Activated CD8-positive, alpha-beta memory T cell treated with anti-CD3 and anti-CD28 coated beads, Interleukin-2, amount 10 ng/mL, durations not matched to agents 7 days and 5 days (primary cell): ENCODE data around the gene SHPK. TPM values are rescaled to one million over a fixed set of nuclear protein-coding genes. Genes with fewer than 3 reads are reported as not detected.

ENCODE experiments used
- ATAC-seq: fragments of 150-1000 bp; cut with Tn5 transposase; one replicate; pipeline ENCODE4 v1.10.0; 2021; ENCODE audit warnings: moderate library complexity
- CTCF ChIA-PET: fragments of 350-600 bp; sonication (Branson Sonifier 250); formaldehyde crosslinking; loops from one replicate; lab custom pipeline; 2021; ENCODE audit warnings: antibody characterized with exemption; lab: Charles Lee
- DNase-seq: peaks from one replicate; pipeline ENCODE4 v3.0.0-alpha.2; 2020
- H3K27ac Mint-ChIP-seq: one replicate; pipeline ENCODE4 v1.8.0; 2021; ENCODE audit warnings: mild to moderate bottlenecking, mixed read lengths
- H3K27me3 Mint-ChIP-seq: one replicate; pipeline ENCODE4 v1.8.0; 2021; ENCODE audit warnings: mixed read lengths
- H3K36me3 Mint-ChIP-seq: one replicate; pipeline ENCODE4 v1.8.0; 2021; ENCODE audit warnings: mild to moderate bottlenecking, mixed read lengths
- H3K4me1 Mint-ChIP-seq: one replicate; pipeline ENCODE4 v1.8.0; 2021; ENCODE audit warnings: mixed read lengths
- H3K4me3 Mint-ChIP-seq: one replicate; pipeline ENCODE4 v1.8.0; 2021; ENCODE audit warnings: mild to moderate bottlenecking, moderate library complexity, mixed read lengths
- H3K9me3 Mint-ChIP-seq: one replicate; pipeline ENCODE4 v1.8.0; 2022; ENCODE audit warnings: low read depth, mixed read lengths
- total RNA-seq, 2 experiments: library from RNA; stranded (reverse); gene quantifications; one replicate each; pipeline ENCODE4 v1.2.3, GENCODE V29; 2021

SHPK gene
- total RNA-seq, 2 experiments from 2014 or later, result 13.4 to 13.9 TPM

DNA sequence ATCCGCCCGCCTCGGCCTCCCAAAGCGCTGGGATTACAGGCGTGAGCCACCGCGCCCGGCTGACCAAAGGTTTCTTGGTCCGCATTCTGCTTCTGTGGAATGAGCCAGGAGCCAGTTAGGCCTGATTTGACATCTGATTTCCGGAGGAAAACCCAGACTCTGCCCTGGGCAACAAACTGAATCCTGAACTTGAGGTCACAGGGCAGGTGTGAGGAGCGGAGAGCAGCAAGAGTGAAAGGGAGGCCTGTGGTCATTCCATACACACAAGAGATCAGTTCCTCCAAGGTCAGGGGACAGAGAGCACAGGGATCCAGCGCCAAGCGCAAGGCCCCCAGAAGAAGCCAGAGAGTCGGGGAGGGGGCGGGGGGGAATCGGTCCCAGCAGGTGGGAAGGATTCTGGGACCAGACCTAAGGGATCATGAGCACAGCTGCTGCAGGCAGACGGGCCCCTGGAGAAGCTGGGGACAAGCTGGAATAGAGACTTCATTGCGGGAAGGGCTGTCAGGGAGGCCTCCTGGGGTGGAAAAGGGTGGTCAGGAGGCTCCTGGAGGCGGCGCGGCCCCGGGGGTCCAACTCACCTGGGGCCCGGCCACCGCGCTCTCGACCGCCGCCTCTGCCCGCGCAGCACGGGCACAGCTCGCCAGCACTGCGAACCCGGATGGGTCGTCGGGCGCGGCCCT lies 436 bp downstream of the SHPK start:
- ATAC-seq (no peak), DNase-seq (no peak)
- Mint-ChIP-seq H3K4me3 (peak overlapping the region; percentile 91), H3K36me3 (peaks cover 5% of the 10 kb centered on the region), H3K4me1 (peaks cover 40% of the 10 kb centered on the region), H3K27me3 (no peaks in the 10 kb centered on the region), H3K27ac (no peak overlapping the region), H3K9me3 (no peaks in the 10 kb centered on the region)
- CTCF ChIA-PET, result interaction anchor here (0.7 to 1.7 kb wide), 13 partner anchors 9 to 1123 kb away, joined by 3 to 9 read pairs (median 3); partner anchors contain the start of gene NCBP3

DNA sequence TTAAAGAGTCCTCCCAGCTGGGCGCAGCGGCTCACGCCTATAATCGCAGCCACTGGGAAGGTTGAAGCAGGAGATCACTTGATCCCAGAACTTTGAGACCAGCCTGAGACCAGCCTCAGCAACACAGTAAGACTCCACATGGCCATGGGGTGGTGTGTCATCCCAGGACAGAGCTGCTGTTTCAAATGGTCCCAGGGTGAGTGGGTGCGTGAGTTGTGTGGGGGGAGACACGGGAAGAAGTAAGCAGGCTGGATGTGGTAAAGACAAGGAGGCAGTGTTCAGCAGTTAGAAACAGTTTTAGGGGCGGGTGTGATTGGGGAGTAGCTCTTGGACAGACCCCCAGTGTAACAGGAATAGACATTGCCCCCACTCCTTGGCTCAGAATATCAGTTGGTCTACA lies 3.8 kb downstream of the SHPK start:
- CTCF ChIA-PET, result interaction anchor here (0.8 to 1.3 kb wide), 2 partner anchors 11 to 1665 kb away, joined by 3 read pairs; no protein-coding TSS in a partner anchor
- no peak for ATAC-seq
- DNase-seq, result no peak
- no peaks in the 10 kb centered on the region for H3K27me3 Mint-ChIP-seq
- H3K4me3 Mint-ChIP-seq, result no peak overlapping the region
- no peaks in the 10 kb centered on the region for H3K9me3 Mint-ChIP-seq
- H3K4me1 Mint-ChIP-seq, result peaks cover 13% of the 10 kb centered on the region
- H3K27ac Mint-ChIP-seq, result no peak overlapping the region
- H3K36me3 Mint-ChIP-seq, result peaks cover 9% of the 10 kb centered on the region

DNA sequence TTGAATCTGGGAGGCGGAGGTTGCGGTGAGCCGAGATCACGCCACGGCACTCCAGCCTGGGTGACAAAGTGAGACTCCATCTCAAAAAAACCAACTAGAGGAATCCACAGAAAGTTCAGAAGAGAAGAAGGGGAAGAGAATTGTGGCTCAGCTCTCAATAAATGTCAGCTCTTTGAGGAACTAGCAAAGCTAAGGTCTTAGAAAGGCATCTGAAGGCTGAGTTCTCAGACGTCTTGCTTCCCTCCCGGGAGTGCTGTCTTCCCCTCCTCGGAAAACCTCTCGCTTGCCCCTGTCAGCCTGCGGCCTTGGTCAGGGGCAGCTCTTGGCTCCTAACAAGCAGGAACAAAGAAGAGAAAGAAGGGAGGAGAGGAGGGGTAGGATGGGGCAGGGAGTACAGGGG lies 5.3 kb downstream of the SHPK start:
- DNase-seq, result no peak
- peaks cover 9% of the 10 kb centered on the region for H3K4me1 Mint-ChIP-seq
- CTCF ChIA-PET, result no interaction called here
- no peak for ATAC-seq
- H3K27me3 Mint-ChIP-seq, result no peaks in the 10 kb centered on the region
- H3K4me3 Mint-ChIP-seq, result no peak overlapping the region
- H3K9me3 Mint-ChIP-seq, result no peaks in the 10 kb centered on the region
- H3K36me3 Mint-ChIP-seq, result peaks cover 18% of the 10 kb centered on the region
- no peak overlapping the region for H3K27ac Mint-ChIP-seq

DNA sequence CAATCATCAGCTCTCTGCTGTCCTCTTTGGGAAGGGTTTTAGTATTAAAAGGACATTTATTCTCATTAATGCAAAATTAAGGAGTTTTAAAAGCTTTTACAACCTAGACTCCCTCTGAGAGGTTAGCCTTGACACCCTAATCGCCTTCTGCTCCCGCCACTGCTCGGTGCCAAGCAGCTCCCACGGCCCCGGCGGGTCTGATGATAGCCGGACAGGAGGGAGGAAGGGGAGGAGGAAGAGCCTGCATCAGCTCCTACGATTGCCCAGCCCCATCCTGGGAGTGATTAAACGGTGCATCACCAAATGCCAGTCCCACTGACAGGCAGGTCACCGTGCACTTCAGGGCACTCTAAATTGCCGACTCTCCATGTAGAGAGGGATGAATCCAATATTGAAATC lies 8.3 kb downstream of the SHPK start:
- no peak for ATAC-seq
- no peaks in the 10 kb centered on the region for H3K4me1 Mint-ChIP-seq
- H3K27me3 Mint-ChIP-seq, result no peaks in the 10 kb centered on the region
- peaks cover 17% of the 10 kb centered on the region for H3K36me3 Mint-ChIP-seq
- CTCF ChIA-PET, result interaction anchor here (1.6 kb wide), 1 partner anchor 26 kb away, joined by 5 read pairs; no protein-coding TSS in a partner anchor
- no peak overlapping the region for H3K27ac Mint-ChIP-seq
- H3K4me3 Mint-ChIP-seq, result no peak overlapping the region
- H3K9me3 Mint-ChIP-seq, result no peaks in the 10 kb centered on the region
- DNase-seq, result no peak

- Mint-ChIP-seq H3K4me1 (no peaks in the 10 kb centered on the region), H3K27ac (no peak overlapping the region), H3K9me3 (no peaks in the 10 kb centered on the region), H3K4me3 (no peak overlapping the region), H3K27me3 (no peaks in the 10 kb centered on the region), H3K36me3 (peaks cover 17% of the 10 kb centered on the region)
- DNase-seq (no peak), ATAC-seq (no peak)
- CTCF ChIA-PET, result interaction anchor here (1.2 to 1.6 kb wide), 2 partner anchors 9 to 25 kb away, joined by 5 read pairs; partner anchors contain the start of genes CTNS and SHPK
Observed at GRCh38 chr17:3626831-3627768, 8.9 kb downstream of the SHPK start.

GRCh38 chr17:3622977-3623594 lies 13.0 kb downstream of the SHPK start:
- CTCF ChIA-PET, result interaction anchor here (0.9 kb wide), 1 partner anchor 21 kb away, joined by 5 read pairs; no protein-coding TSS in a partner anchor
- no peak overlapping the region for H3K4me3 Mint-ChIP-seq
- DNase-seq, result no peak

DNA sequence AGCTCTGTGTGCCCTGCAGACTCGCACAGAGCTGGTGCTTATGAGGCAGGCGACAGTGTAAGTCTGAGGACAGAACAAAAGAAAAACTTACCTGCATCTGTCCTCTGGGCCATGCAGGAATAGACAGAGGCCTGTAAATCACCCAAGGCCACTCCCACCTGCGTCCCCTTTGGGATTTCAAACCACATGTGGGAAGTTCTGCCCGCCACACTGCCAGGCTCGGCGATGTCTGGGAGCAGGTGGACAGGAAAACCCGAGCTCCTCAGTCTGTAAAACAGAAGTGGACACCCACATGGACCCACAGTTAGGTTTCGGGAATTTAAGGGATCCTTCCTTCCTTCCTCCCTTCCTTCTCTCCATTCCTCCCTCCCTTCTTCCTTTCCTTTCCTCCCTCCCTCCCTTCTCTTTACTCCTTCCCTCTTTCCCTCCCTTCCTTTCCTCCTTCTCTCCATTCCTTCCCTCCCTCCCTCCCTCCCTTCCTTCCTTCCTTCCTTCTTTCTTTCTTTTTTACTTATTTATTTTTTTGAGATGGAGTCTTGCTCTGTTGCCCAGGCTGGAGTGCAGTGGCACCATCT lies 14.8 kb downstream of the SHPK start:
- H3K27ac Mint-ChIP-seq, result no peak overlapping the region
- peaks cover 45% of the 10 kb centered on the region for H3K36me3 Mint-ChIP-seq
- CTCF ChIA-PET, result interaction anchor here (0.8 to 1.3 kb wide), 3 partner anchors 11 to 62 kb away, joined by 3 to 5 read pairs (median 4); partner anchors contain the start of genes CTNS and SHPK

More at GRCh38 chr17:3622977-3623594, 13.0 kb downstream of the SHPK start:
- no peak overlapping the region for H3K27ac Mint-ChIP-seq
- H3K9me3 Mint-ChIP-seq, result no peaks in the 10 kb centered on the region
- peaks cover 38% of the 10 kb centered on the region for H3K36me3 Mint-ChIP-seq
- ATAC-seq, result no peak
- no peaks in the 10 kb centered on the region for H3K4me1 Mint-ChIP-seq
- no peaks in the 10 kb centered on the region for H3K27me3 Mint-ChIP-seq

GRCh38 chr17:3615160-3615870 lies 20.7 kb downstream of the SHPK start:
- Mint-ChIP-seq H3K27ac (no peak overlapping the region), H3K27me3 (no peaks in the 10 kb centered on the region), H3K4me3 (no peak overlapping the region), H3K36me3 (peaks cover 51% of the 10 kb centered on the region), H3K9me3 (peaks cover 7% of the 10 kb centered on the region), H3K4me1 (no peaks in the 10 kb centered on the region)
- CTCF ChIA-PET, result interaction anchor here (1.0 kb wide), 1 partner anchor 12 kb away, joined by 3 read pairs; no protein-coding TSS in a partner anchor
- no peak for ATAC-seq
- DNase-seq, result no peak

More for the DNA sequence above, 14.8 kb downstream of the SHPK start:
- no peaks in the 10 kb centered on the region for H3K27me3 Mint-ChIP-seq
- H3K9me3 Mint-ChIP-seq, result peaks cover 7% of the 10 kb centered on the region
- H3K4me1 Mint-ChIP-seq, result no peaks in the 10 kb centered on the region
- DNase-seq (no peak), ATAC-seq (no peak)
- no peak overlapping the region for H3K4me3 Mint-ChIP-seq

DNA sequence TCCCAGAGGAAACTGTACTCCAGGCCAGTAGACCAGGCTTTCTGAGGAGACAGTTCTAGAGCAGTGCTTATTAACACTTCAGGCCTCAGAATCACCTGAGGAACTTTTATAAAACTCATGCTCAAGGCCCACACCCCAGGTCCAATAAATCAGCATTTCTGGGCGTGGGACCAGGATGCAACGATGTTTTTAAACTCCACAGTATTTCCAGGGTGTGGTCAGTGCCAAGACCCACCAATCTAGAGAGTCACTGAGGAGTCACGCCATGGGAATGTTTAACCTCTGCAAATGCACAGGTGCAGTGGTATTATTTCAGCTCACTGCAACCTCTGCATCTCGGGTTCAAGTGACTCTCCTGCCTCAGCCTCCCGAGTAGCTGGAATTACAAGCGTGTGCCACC lies 22.9 kb downstream of the SHPK start:
- H3K27ac Mint-ChIP-seq, result no peak overlapping the region
- CTCF ChIA-PET, result interaction anchor here (1.6 kb wide), 1 partner anchor 27 kb away, joined by 3 read pairs; no protein-coding TSS in a partner anchor
- H3K4me1 Mint-ChIP-seq, result no peaks in the 10 kb centered on the region
- no peak overlapping the region for H3K4me3 Mint-ChIP-seq
- ATAC-seq (no peak), DNase-seq (no peak)
- H3K36me3 Mint-ChIP-seq, result peaks cover 38% of the 10 kb centered on the region
- peaks cover 7% of the 10 kb centered on the region for H3K9me3 Mint-ChIP-seq
- H3K27me3 Mint-ChIP-seq, result no peaks in the 10 kb centered on the region

DNA sequence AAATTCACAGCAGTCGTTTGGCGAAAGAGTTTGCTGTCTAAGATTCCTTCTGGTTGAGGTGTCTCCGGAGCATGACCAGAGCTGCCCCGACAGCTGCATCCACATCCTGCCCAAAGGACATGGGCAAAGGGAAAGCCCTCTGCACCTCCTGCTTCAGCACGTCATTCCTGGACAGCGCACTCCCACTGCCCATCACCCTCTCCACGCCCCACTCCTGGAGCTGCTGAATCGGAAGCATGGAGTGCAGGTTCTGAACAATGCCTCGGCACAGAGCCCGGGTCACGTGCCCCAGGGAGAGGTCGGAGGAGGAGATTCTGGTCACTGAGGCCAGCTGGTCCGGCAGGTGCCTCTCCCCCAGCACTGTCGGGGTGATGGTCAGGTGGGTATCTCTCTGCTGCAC lies 25.5 kb downstream of the SHPK start:
- Mint-ChIP-seq H3K4me3 (no peak overlapping the region), H3K27me3 (no peaks in the 10 kb centered on the region), H3K36me3 (peaks cover 16% of the 10 kb centered on the region), H3K9me3 (no peaks in the 10 kb centered on the region), H3K27ac (no peak overlapping the region), H3K4me1 (no peaks in the 10 kb centered on the region)
- CTCF ChIA-PET, result interaction anchor here (1.2 kb wide), 1 partner anchor 9 kb away, joined by 3 read pairs; no protein-coding TSS in a partner anchor
- no peak for ATAC-seq
- DNase-seq, result no peak

DNA sequence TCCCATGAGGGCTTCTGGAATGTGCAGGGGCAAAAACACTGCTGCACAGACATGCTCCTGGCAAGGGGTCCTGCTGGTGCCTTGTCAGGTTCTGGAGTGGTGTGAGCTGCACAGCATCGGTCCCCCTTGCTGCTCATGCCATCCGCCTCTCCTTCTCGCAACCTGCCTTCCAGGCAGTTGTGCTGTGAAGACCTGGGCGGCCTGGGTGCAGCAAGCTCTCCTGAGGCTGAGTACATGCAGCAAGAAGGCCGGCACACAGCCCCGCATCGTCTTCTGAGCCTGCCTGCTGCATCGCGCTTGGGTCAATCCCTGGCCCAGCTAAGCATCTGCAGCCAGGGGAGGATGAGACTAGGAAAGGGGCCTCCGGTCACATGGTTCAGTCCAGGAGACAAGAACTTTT lies 26.4 kb downstream of the SHPK start:
- Mint-ChIP-seq H3K4me1 (no peaks in the 10 kb centered on the region), H3K27me3 (no peaks in the 10 kb centered on the region), H3K27ac (no peak overlapping the region), H3K36me3 (peaks cover 7% of the 10 kb centered on the region), H3K4me3 (no peak overlapping the region), H3K9me3 (no peaks in the 10 kb centered on the region)
- DNase-seq (no peak), ATAC-seq (no peak)
- CTCF ChIA-PET, result no interaction called here

DNA sequence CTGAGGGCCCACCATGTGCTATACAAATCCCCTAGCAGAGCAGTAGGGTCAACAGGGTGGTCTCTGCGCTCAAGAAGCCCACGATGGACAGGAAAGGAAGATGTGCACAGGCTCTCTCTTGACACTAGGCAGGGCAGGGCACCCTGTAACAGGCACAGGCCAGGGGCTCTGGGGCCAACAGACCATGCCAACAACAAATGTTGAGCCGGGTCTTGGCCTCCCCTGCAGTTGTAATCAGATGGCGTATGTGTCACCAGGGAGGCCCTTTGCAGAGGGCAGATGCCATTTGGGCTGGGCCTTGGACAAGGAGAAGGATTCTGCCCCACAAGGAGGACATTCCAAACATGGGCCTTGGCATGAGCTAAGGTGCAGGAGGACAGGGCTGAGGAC lies 32.2 kb downstream of the SHPK start:
- no peak overlapping the region for H3K27ac Mint-ChIP-seq
- CTCF ChIA-PET, result interaction anchor here (1.1 to 2.3 kb wide), 2 partner anchors 32 to 225 kb away, joined by 3 to 7 read pairs; partner anchors contain the start of genes CTNS and SHPK
- H3K27me3 Mint-ChIP-seq, result no peaks in the 10 kb centered on the region
- no peaks in the 10 kb centered on the region for H3K9me3 Mint-ChIP-seq
- H3K36me3 Mint-ChIP-seq, result peaks cover 2% of the 10 kb centered on the region
- H3K4me1 Mint-ChIP-seq, result no peaks in the 10 kb centered on the region
- no peak for DNase-seq
- no peak for ATAC-seq
- H3K4me3 Mint-ChIP-seq, result no peak overlapping the region
